HepG2 (cell line): Measurements from ENCODE around the gene CCL17.

Experiments used
- KMT2B ChIP-seq: IDR thresholded peaks from 2 replicates; pipeline ENCODE4 v1.6.1; 2016; ENCODE audit warnings: missing genetic modification reagents, missing compliant biosample characterization
- MEF2D ChIP-seq: sonication (generic); formaldehyde crosslinking; IDR thresholded peaks from 2 replicates; pipeline ENCODE4 v1.5.1; 2020; ENCODE audit warnings: mild to moderate bottlenecking, missing genetic modification reagents
- POLR2A ChIP-seq, 2 experiments: IDR thresholded peaks; 2 replicates each; pipeline ENCODE4 v1.6.1; 2011; ENCODE audit warnings: low read depth in 2 of 2, low read length in 2 of 2, mild to moderate bottlenecking in 1 of 2, moderate library complexity in 1 of 2; ENCODE audit not compliant: insufficient read depth in 1 of 2
- POLR2AphosphoS5 ChIP-seq: IDR thresholded peaks from 2 replicates; pipeline ENCODE4 v1.6.1; 2012; ENCODE audit warnings: low read depth, low read length

DNA sequence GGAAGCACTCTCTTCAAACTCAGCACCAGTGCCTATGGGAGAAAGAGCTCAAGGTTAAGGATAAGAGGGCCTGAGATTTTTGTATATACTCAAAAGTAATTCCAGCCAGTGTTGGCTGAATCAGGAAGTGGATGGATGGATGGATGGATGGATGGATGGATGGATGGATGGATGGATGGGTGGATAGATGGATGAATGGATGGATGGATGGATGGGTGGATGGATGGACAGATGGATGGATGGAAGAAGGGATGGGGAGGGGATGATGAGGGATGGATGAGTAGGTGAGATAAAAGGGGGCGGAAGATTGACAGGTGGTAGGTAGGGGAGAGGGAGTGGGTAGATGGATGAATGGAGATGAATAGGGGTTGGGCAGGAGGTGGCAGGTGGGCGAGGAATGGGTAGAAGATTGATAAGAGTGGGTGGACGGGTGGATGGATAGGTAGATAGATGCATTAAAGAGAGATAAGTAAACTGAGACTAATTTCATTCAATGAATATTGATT, 28.2 kb upstream of the CCL17 start:
- TF ChIP-seq MEF2D (no peak), KMT2B (CRISPR knock-in tag) (no peak), POLR2AphosphoS5 (no peak), POLR2A (IDR thresholded peaks at IDR 0.05; ENCODE audit: insufficient read depth in 1 of 2, low read depth in 2 of 2, low read length in 2 of 2) (no peak)
